ENCODE data around the gene PLOD1. TPM values are rescaled to one million over a fixed set of nuclear protein-coding genes. Genes with fewer than 3 reads are reported as not detected.
A peak's percentile ranks its signal among the peaks of the same experiment; 100 is the strongest.

The PLOD1 gene
- total RNA-seq, 1 donor from 2014 or later: 61.6 TPM

GRCh38 chr1:11944358-11944931, 9.9 kb downstream of the PLOD1 start:
- Histone ChIP-seq H3K9me3 (replicated peaks) (no peaks in the 10 kb centered on the region), H3K36me3 (peaks cover 35% of the 10 kb centered on the region), H3K27ac (replicated peaks) (no peak overlapping the region), H3K4me3 (no peak overlapping the region), H3K4me1 (peaks cover 46% of the 10 kb centered on the region), H3K27me3 (ENCODE audit: low read depth) (no peaks in the 10 kb centered on the region)
- intact Hi-C loops (cut with micrococcal nuclease): no loop called here
- no peak for DNase-seq
- TF ChIP-seq, protein P1, sequence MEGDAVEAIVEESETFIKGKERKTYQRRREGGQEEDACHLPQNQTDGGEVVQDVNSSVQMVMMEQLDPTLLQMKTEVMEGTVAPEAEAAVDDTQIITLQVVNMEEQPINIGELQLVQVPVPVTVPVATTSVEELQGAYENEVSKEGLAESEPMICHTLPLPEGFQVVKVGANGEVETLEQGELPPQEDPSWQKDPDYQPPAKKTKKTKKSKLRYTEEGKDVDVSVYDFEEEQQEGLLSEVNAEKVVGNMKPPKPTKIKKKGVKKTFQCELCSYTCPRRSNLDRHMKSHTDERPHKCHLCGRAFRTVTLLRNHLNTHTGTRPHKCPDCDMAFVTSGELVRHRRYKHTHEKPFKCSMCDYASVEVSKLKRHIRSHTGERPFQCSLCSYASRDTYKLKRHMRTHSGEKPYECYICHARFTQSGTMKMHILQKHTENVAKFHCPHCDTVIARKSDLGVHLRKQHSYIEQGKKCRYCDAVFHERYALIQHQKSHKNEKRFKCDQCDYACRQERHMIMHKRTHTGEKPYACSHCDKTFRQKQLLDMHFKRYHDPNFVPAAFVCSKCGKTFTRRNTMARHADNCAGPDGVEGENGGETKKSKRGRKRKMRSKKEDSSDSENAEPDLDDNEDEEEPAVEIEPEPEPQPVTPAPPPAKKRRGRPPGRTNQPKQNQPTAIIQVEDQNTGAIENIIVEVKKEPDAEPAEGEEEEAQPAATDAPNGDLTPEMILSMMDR (IDR thresholded peaks at IDR 0.05; ENCODE audit: borderline replicate concordance): no peak

DNA sequence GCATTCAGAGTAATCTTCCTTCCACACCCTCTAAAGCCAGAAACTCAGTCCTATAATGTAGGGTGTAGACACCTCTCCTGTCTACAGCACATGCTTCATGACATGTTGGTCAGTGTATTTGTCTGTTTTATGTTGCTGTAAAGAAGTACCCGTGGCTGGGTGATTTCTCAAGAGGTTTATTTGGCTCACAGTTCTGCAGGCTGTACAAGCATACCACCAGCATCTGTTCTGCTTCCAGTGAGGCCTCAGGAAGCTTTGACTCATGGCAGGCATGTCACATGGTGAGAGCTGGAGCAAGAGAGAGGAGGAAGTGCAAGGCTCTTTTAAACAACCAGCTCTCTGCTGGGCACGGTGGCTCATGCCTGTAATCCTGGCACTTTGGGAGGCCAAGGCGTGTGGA, 12.1 kb downstream of the PLOD1 start:
- intact Hi-C loops (cut with micrococcal nuclease): no loop called here
- H3K4me3 ChIP-seq: no peak overlapping the region
- no peak for DNase-seq
- TF ChIP-seq, protein P1 (IDR thresholded peaks at IDR 0.05; ENCODE audit: borderline replicate concordance): no peak
- H3K4me1 ChIP-seq: peaks cover 29% of the 10 kb centered on the region
- H3K36me3 ChIP-seq: peaks cover 53% of the 10 kb centered on the region
- no peak overlapping the region for H3K27ac ChIP-seq (replicated peaks)
- no peaks in the 10 kb centered on the region for H3K9me3 ChIP-seq (replicated peaks)
- no peaks in the 10 kb centered on the region for H3K27me3 ChIP-seq (ENCODE audit: low read depth)

- Histone ChIP-seq H3K9me3 (replicated peaks) (no peaks in the 10 kb centered on the region), H3K27me3 (ENCODE audit: low read depth) (no peaks in the 10 kb centered on the region), H3K36me3 (peaks cover 71% of the 10 kb centered on the region), H3K4me3 (no peak overlapping the region), H3K27ac (replicated peaks) (no peak overlapping the region), H3K4me1 (peaks cover 11% of the 10 kb centered on the region)
- intact Hi-C loops (cut with micrococcal nuclease): no loop called here
- TF ChIP-seq, protein P1 (IDR thresholded peaks at IDR 0.05; ENCODE audit: borderline replicate concordance): no peak
- DNase-seq: no peak
These were observed 14.4 kb downstream of the PLOD1 start for GRCh38 chr1:11948822-11949458.

DNA sequence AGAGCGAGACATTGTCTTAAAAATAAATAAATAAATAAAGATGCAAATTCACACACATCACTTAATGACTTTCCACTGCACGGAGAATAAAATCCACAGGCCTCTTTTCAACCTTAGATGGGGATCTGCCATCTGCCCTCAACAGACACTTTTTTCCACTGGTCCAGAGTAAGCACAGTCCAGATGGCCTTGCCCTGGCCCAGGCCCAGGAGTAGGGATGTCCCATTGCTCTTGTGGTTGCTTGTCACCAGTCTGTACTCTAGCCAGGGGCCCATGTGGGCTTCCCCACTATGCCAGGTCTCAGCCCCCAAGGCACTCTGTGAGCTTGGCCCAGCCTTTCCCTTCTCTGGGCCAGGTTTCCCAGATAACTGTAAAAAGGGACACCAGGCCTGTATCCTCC, 17.4 kb downstream of the PLOD1 start:
- no peaks in the 10 kb centered on the region for H3K27me3 ChIP-seq (ENCODE audit: low read depth)
- intact Hi-C loops (cut with micrococcal nuclease): no loop called here
- H3K27ac ChIP-seq (replicated peaks): no peak overlapping the region
- DNase-seq: no peak
- peaks cover 90% of the 10 kb centered on the region for H3K36me3 ChIP-seq
- H3K4me3 ChIP-seq: no peak overlapping the region
- no peaks in the 10 kb centered on the region for H3K9me3 ChIP-seq (replicated peaks)
- H3K4me1 ChIP-seq: peaks cover 13% of the 10 kb centered on the region
- TF ChIP-seq, protein P1 (IDR thresholded peaks at IDR 0.05; ENCODE audit: borderline replicate concordance): no peak

DNA sequence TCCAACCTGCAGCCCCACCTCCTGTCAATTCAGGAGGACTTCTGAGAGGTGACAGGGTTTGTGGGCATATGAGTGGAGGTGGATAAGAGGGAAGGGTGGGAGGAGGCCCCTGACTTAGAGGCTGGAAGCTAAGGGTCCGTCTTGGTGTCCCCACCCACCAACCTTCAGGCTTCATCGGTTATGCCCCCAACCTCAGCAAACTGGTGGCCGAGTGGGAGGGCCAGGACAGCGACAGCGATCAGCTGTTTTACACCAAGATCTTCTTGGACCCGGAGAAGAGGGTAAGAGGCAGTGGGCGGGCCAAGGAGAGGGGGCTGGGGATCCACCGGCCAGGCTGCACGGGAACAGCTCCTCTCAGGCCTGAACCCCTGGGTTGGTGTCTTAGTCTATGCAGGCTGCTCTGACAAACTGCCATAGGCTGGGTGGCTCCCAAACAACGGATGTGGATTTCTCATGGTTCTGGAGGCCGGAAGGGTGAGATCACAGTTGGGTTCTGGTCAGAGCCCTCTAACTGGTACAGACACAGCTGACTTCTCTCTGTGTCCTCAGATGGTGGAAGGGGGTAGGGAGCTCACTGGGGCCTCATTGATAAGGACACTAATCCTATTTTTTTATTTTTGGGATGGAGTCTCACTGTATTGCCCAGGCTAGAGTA, 18.1 kb downstream of the PLOD1 start:
- Histone ChIP-seq H3K9me3 (replicated peaks) (no peaks in the 10 kb centered on the region), H3K4me1 (peaks cover 13% of the 10 kb centered on the region), H3K27ac (replicated peaks) (peak overlapping the region; percentile 16), H3K4me3 (no peak overlapping the region), H3K36me3 (peaks cover 97% of the 10 kb centered on the region), H3K27me3 (ENCODE audit: low read depth) (no peaks in the 10 kb centered on the region)
- no peak for DNase-seq
- intact Hi-C loops (cut with micrococcal nuclease): no loop called here
- TF ChIP-seq, protein P1 (IDR thresholded peaks at IDR 0.05; ENCODE audit: borderline replicate concordance): no peak

All from left ventricle myocardium inferior (tissue), 1 donor.